Body of pancreas (tissue), 4 donors: ENCODE measurements around the gene DISP3. TPM values are rescaled to one million over a fixed set of nuclear protein-coding genes. Genes with fewer than 3 reads are reported as not detected.

Experiments
- ATAC-seq: fragments of 150-250 bp; one replicate; pipeline ENCODE4 v1.9.1; 2016
- DNase-seq, 4 donors: peaks; one replicate each; pipeline ENCODE4 v3.0.0-alpha.2; 2019
- H3K27ac ChIP-seq, 4 donors: fragments of 200-600 bp; sonication (generic); 1 replicate in 3 of 4; 2 replicates in 1 of 4; pipeline versions ENCODE4 v1.5.1 to v1.6.1; 2016 to 2019; ENCODE audit warnings: mild to moderate bottlenecking in 1 of 4, mixed read lengths in 1 of 4, moderate library complexity in 1 of 4
- H3K27me3 ChIP-seq, 2 donors: fragments of 200-600 bp; sonication (generic); one replicate each; pipeline ENCODE4 v1.6.0; 2016; ENCODE audit warnings: mild to moderate bottlenecking in 1 of 2
- H3K36me3 ChIP-seq, 2 donors: fragments of 200-600 bp; sonication (generic); replicated peaks in 1 of 2; 2 replicates each; pipeline ENCODE4 v1.5.1; 2016; ENCODE audit warnings: low read depth in 2 of 2; ENCODE audit not compliant: insufficient read depth in 1 of 2
- H3K4me1 ChIP-seq: fragments of 200-600 bp; sonication (generic); one replicate; pipeline ENCODE4 v1.6.0; 2016
- H3K4me3 ChIP-seq, 2 donors: fragments of 200-600 bp; sonication (generic); 1 replicate in 1 of 2; 2 replicates in 1 of 2; pipeline ENCODE4 v1.5.1; 2016 to 2019
- H3K9me3 ChIP-seq, 3 donors: fragments of 200-600 bp; sonication (generic); 1 replicate in 2 of 3; 2 replicates in 1 of 3; pipeline ENCODE4 v1.5.1; 2016
- POLR2A ChIP-seq, 3 donors: fragments of 450-650 bp; IDR thresholded peaks; one replicate each; pipeline ENCODE4 v1.6.1; 2016; ENCODE audit warnings: antibody characterized with exemption in 3 of 3, mild to moderate bottlenecking in 2 of 3
- WGBS, 2 donors: methylation state at CpG; one replicate each; pipeline ENCODE4 v1.1.5; 2017; 5-methylcytosine and 5-hydroxymethylcytosine counted together
- intact Hi-C: fragments of 100-400 bp; cut with DNase I; formaldehyde crosslinking; loops from one replicate; pipeline ENCODE4 v1.15.1; 2023
- total RNA-seq, 2 donors: library from RNA; depleted of rRNA; stranded (reverse); fragments of >200 nt; gene quantifications; one replicate each; pipeline ENCODE4 v1.1.0, GENCODE V29; 2016
- TF ChIP-seq, protein P1 (sequence below), 7 experiments: fragments of 450-650 bp in 4 of 7; fragments of 200-600 bp in 3 of 7; sonication (generic) in 3 of 7; IDR thresholded peaks; one replicate each; pipeline ENCODE4 v1.5.1; 2016 to 2019; ENCODE audit warnings: antibody characterized with exemption in 7 of 7

The DISP3 gene
- total RNA-seq, 2 donors from 2014 or later: 0.33 TPM; not detected in 1

DNA sequence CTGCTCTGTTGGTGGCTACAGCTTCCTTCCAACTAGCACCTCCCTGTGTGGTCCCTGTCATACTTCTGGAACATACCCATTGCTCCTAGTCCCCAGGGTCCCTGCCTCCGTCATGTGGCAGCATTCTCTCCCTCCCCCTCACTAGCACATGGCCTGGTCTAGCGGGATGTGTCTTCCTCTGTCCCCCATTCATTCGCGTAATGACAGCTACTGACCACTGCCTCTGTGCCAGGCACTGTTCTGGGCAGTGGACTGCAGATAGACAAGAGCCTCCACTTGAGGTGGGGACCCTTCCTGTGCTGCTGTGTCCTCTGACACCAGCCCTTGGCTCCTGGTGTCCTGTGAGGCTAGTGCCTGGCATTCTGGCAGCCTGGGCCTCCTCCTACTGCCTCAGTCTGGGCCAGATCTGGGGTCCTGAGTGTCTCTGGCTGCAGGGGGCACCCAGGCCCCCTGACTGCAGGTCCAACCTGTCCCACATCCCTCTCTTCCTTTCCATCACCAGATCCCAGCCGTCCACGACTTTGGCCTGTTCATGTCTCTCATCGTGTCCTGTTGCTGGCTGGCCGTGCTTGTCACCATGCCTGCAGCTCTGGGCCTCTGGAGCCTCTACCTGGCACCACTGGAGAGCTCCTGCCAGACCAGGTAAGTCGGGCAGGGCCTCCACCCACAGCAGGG is 38.1 kb downstream of the DISP3 start:
- Histone ChIP-seq H3K27ac (no peak overlapping the region), H3K27me3 (no peaks in the 10 kb centered on the region), H3K4me1 (no peaks in the 10 kb centered on the region), H3K9me3 (no peaks in the 10 kb centered on the region), H3K36me3 (no peaks in the 10 kb centered on the region), H3K4me3 (no peak overlapping the region)
- TF ChIP-seq, protein P1, sequence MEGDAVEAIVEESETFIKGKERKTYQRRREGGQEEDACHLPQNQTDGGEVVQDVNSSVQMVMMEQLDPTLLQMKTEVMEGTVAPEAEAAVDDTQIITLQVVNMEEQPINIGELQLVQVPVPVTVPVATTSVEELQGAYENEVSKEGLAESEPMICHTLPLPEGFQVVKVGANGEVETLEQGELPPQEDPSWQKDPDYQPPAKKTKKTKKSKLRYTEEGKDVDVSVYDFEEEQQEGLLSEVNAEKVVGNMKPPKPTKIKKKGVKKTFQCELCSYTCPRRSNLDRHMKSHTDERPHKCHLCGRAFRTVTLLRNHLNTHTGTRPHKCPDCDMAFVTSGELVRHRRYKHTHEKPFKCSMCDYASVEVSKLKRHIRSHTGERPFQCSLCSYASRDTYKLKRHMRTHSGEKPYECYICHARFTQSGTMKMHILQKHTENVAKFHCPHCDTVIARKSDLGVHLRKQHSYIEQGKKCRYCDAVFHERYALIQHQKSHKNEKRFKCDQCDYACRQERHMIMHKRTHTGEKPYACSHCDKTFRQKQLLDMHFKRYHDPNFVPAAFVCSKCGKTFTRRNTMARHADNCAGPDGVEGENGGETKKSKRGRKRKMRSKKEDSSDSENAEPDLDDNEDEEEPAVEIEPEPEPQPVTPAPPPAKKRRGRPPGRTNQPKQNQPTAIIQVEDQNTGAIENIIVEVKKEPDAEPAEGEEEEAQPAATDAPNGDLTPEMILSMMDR (IDR thresholded peaks at IDR 0.05): no peak
- no peak for TF ChIP-seq POLR2A (IDR thresholded peaks at IDR 0.05)
- DNase-seq (no peak), ATAC-seq (no peak)
- intact Hi-C loops: no loop called here
- 76 to 81% methylated on average over 5 to 9 of the region's 9 CpGs for WGBS, 2 donors

DNA sequence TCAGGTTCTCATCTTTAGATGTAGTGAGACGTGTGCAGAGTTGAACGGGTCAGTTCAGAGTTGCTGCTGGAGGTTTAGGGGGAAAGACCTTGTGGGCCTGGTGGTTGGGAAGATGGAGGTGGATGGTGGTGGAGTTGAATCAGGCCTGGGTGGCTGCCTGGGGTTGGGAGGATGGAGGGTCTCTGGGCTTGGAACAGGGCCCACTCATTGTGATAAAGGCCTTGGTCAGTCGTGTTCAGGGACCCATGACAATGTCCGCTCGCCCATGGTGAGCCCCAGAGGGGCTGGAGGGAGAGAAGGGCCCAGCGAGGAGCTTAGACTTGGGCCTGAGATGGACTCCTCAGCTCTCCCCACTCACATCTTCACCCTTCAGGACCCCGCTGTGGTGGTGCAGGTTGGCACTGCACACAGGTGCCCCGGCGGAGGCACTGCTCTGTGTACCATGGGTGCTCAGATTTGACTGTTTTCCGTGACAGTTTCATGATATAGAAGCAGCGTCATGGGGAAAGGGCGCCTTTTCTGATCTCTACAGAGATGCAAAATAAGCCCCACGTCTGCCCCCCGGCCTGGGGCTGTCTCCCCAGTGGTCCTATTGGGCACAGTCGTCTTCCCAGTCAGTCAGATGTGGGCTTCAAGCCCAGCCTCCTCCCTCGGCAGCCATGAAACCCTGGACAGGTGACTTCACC is 39.2 kb downstream of the DISP3 start:
- Histone ChIP-seq H3K4me3 (no peak overlapping the region), H3K9me3 (no peaks in the 10 kb centered on the region), H3K4me1 (no peaks in the 10 kb centered on the region), H3K27me3 (no peaks in the 10 kb centered on the region), H3K27ac (no peak overlapping the region), H3K36me3 (no peaks in the 10 kb centered on the region)
- DNase-seq (no peak), ATAC-seq (no peak)
- WGBS, 2 donors: 57 to 65% methylated on average over 5 to 16 of the region's 16 CpGs
- intact Hi-C loops: no loop called here
- TF ChIP-seq POLR2A (IDR thresholded peaks at IDR 0.05): no peak
- TF ChIP-seq, protein P1 (IDR thresholded peaks at IDR 0.05): no peak

DNA sequence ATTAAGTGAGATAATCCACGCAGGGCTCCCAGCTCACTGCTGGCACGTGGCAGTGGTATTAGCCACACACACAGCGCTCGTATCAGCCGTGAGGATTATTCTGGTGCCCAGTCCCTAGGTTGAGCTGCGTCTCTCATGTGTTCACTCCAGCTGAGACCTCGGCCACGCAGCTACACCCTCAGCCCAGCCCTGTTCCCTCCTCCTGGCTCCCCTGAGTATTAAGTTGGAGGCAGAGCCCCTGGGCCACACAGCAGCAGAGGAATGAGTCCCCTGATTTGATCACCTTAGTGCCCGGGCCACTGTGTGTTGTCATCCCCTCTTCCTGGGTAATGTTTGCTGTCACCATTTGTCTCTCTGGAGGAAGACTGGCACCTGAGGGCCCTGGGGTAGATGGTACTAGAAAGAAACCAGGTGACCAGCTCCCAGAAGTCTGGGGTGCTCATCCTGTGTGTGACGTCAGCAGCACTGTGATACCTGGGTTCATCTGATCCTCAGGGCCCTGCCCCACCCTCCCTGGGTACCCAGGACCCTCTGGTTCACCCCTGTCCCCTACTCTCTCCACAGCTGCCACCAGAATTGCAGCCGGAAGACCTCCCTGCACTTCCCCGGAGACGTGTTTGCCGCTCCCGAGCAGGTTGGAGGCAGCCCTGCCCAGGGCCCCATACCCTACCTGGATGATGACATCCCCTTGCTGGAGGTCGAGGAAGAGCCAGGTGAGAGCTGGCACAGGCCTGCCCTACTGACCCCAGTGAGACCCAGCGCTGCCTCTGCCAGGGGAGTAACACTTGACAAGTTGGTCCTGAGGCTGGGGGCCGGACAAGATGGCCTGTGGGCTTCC is 40.1 kb downstream of the DISP3 start:
- H3K36me3 ChIP-seq: no peaks in the 10 kb centered on the region
- DNase-seq (no peak), ATAC-seq (no peak)
- no peaks in the 10 kb centered on the region for H3K27me3 ChIP-seq
- H3K9me3 ChIP-seq: no peaks in the 10 kb centered on the region
- intact Hi-C loops: no loop called here
- H3K4me3 ChIP-seq: no peak overlapping the region
- H3K4me1 ChIP-seq: no peaks in the 10 kb centered on the region
- H3K27ac ChIP-seq: no peak overlapping the region
- WGBS, 2 donors: 55 to 73% methylated on average over 8 to 18 of the region's 18 CpGs
- TF ChIP-seq, protein P1 (IDR thresholded peaks at IDR 0.05): no peak
- no peak for TF ChIP-seq POLR2A (IDR thresholded peaks at IDR 0.05)

DNA sequence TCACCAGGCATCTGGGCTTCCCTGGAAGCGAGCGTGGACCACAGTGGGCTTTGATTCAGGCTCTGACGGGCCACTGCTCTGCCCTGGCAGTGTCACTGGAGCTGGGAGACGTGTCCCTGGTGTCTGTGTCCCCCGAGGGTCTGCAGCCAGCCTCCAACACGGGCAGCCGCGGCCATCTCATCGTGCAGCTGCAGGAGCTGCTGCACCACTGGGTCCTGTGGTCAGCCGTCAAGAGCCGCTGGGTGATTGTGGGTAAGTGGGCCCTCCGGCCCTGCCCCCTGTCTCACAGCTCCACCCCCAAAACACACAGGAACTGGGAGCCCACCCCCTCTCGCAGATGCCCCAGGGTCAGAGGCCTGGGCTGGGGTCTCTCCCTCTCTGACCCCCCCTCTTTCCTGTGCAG is 40.7 kb downstream of the DISP3 start:
- intact Hi-C loops: no loop called here
- no peak overlapping the region for H3K4me3 ChIP-seq
- H3K27me3 ChIP-seq: no peaks in the 10 kb centered on the region
- no peaks in the 10 kb centered on the region for H3K4me1 ChIP-seq
- 67 to 93% methylated on average over 3 to 13 of the region's 13 CpGs for WGBS, 2 donors
- H3K9me3 ChIP-seq: no peaks in the 10 kb centered on the region
- H3K36me3 ChIP-seq: no peaks in the 10 kb centered on the region
- TF ChIP-seq POLR2A (IDR thresholded peaks at IDR 0.05): no peak
- TF ChIP-seq, protein P1 (IDR thresholded peaks at IDR 0.05): no peak
- DNase-seq: no peak
- no peak overlapping the region for H3K27ac ChIP-seq
- no peak for ATAC-seq
